ES-I3 (cell line): ENCODE results near the gene IL24.

Experiments
- H3K36me3 ChIP-seq: 2 replicates; pipeline ENCODE4 v1.6.1; 2013; ENCODE audit warnings: mild to moderate bottlenecking, low read length, control low read depth, moderate library complexity; ENCODE audit not compliant: insufficient read depth
- H3K4me1 ChIP-seq: 2 replicates; pipeline ENCODE4 v1.6.1; 2013; ENCODE audit warnings: mild to moderate bottlenecking, control low read depth, low read length; ENCODE audit not compliant: insufficient read depth
- H3K9ac ChIP-seq: 2 replicates; pipeline ENCODE4 v1.6.1; 2013; ENCODE audit warnings: low read depth, mild to moderate bottlenecking, low read length, moderate library complexity
- H3K9me3 ChIP-seq: 2 replicates; pipeline ENCODE4 v1.6.1; 2013; ENCODE audit warnings: mild to moderate bottlenecking, low read length, moderate library complexity; ENCODE audit not compliant: control insufficient read depth, insufficient read depth

Gene IL24

DNA sequence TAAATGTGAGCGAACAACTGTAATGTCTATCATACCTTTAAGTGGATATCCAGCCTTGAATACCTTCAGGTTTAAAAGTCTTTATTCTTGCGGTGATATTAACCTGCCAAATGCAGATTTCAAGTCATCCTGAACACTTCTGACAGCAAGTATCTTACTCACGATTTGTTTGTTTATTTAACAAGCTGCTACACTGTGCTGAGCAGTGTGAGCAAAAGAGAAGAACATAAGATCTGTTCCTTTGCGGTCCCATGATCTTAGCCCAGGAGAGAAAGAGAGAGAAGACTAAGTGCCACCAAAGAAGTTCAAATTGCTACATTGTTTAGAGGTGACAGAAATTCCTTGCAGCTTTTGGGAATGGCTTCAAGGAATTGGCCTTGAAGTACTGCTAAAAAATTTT is 9.5 kb upstream of the IL24 start:
- Histone ChIP-seq H3K9ac (no peak overlapping the region), H3K9me3 (no peaks in the 10 kb centered on the region), H3K36me3 (no peaks in the 10 kb centered on the region), H3K4me1 (peaks cover 11% of the 10 kb centered on the region; the same call in 1 of the 2 replicates)

- Histone ChIP-seq H3K36me3 (no peaks in the 10 kb centered on the region), H3K9ac (no peak overlapping the region), H3K4me1 (peaks cover 12% of the 10 kb centered on the region; the same call in 1 of the 2 replicates), H3K9me3 (no peaks in the 10 kb centered on the region)
Measured at GRCh38 chr1:206890125-206891060, 6.8 kb upstream of the IL24 start.

DNA sequence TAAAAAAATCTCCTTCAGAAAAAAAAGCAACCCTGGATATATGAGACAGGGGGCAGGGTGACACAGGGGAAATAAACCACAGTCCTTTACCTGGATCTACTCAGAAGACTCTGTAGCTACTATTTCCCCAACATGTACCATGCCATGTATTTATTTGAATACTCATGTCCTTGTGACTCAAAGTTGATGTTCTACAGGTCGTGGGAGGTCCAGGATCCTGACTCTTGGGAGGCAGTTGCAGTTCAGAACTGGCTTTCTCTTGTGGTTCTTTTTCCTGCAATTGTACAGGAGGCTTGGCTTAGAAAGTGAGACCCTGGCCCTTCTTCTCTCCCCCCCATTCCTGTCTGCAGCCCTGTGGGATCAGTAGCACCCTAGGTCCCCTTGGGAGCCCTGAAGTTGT is 5.8 kb upstream of the IL24 start:
- Histone ChIP-seq H3K9ac (no peak overlapping the region), H3K36me3 (no peaks in the 10 kb centered on the region), H3K4me1 (peaks cover 17% of the 10 kb centered on the region; the same call in 1 of the 2 replicates), H3K9me3 (no peaks in the 10 kb centered on the region)

- no peak overlapping the region for H3K9ac ChIP-seq
- H3K4me1 ChIP-seq = peaks cover 17% of the 10 kb centered on the region; the same call in 1 of the 2 replicates
- no peaks in the 10 kb centered on the region for H3K36me3 ChIP-seq
- no peaks in the 10 kb centered on the region for H3K9me3 ChIP-seq
Measured at GRCh38 chr1:206892351-206892984, 4.8 kb upstream of the IL24 start.

DNA sequence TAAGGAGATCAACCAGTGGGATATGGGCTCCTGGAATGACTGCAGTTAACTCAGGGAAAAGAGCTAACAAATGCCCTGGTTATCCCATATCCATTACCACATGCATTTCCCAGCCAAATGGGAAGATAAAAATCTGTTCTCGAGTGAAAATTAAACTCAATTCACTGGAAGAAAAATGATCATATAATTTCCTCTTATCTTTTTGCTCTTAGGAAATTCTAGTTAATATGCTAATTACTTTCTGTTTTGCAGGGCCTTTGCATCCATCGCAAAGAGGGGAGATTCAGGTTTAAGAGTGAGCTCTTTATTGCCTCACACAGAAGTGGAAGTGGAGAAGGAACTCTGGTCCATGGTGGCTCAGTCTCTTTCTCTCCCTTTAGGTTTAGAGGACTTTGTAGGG is 3.9 kb upstream of the IL24 start:
- peaks cover 21% of the 10 kb centered on the region; the same call in 1 of the 2 replicates for H3K4me1 ChIP-seq
- H3K36me3 ChIP-seq = no peaks in the 10 kb centered on the region
- H3K9ac ChIP-seq = no peak overlapping the region
- H3K9me3 ChIP-seq = no peaks in the 10 kb centered on the region

- H3K9ac ChIP-seq = no peak overlapping the region
- no peaks in the 10 kb centered on the region for H3K36me3 ChIP-seq
- H3K4me1 ChIP-seq = peaks cover 18% of the 10 kb centered on the region; the same call in 1 of the 2 replicates
- H3K9me3 ChIP-seq = no peaks in the 10 kb centered on the region
Measured at GRCh38 chr1:206895325-206895724, 1.9 kb upstream of the IL24 start.

DNA sequence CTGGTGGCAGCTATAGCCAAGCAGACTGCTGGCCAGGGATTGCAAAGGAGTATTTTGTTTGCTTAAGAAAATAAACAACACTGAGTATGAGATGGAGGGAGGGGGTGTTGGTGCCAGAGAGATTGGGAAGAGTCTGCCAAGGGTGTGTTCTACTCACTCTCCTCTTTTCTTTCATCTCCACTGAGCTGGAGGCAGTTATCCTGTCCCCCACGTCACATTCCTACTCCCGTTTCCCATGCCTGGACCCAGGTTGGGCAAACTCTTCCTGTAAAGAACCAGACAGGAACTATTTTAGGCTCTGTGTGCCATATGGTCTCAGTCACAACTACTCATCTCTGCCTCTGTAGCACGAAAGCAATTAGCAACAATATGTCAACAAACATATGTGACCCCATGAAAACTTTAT is 1.4 kb upstream of the IL24 start:
- Histone ChIP-seq H3K36me3 (no peaks in the 10 kb centered on the region), H3K9ac (no peak overlapping the region), H3K4me1 (peaks cover 13% of the 10 kb centered on the region; the same call in 1 of the 2 replicates), H3K9me3 (no peaks in the 10 kb centered on the region)

DNA sequence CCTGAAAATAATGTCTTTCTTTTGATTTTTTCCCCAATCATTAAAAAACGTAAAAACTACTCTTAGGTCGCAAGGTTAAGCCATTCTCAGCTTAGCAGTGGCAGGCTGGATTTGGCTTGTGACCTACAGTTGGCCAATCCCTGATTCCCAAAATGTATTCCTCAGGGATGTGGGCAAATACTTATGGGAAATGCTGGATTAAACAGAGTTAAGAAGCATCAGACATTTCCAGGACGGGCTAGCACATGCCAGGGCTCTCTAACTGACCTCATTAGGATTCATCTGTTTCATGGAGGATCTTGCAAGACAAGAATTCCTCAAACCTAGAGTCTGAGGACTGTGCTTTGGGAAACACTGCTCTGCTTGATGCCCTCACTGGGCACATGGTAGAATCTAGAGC is 982 bp upstream of the IL24 start:
- H3K36me3 ChIP-seq = no peaks in the 10 kb centered on the region
- no peak overlapping the region for H3K9ac ChIP-seq
- H3K9me3 ChIP-seq = no peaks in the 10 kb centered on the region
- peaks cover 13% of the 10 kb centered on the region; the same call in 1 of the 2 replicates for H3K4me1 ChIP-seq

DNA sequence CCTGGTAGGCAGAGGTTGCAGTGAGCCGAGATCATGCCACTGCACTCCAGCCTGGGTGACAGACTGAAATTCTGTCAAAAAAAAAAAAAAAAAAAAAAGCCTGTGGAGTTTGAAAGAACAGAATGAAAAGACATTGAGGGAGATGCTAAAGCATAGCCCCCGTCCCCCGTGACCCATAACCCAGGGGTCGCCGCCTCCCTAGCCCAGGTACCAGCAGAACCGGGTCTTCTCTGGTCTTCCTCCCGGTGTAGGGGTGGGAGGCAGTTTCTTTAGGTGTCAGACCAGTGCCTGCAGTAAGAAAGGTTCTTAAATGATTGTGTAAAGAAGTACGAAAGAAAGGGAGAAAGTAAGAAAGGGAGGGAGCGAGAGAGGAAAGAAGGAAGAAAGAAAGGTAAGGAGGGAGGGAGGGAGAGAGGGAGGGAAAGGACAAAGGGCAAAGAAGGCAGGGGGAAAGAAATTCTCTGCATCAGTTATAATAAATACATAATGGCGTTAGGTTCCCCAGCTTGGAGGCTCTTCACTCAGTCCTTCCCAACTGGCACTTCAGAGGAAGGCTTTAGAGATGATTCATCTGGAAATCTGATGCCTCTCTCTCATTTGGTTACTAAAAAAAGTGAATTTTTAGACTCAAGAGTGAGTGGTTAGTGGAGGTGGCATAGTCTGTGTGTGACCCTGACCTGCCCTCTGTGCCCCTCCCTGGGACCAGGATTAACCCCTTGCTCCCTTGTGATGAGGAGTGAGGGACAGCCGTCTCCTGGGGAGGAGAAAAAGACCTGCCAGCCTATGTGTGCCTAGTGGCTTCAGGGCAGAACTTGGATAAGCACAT is 1.1 kb downstream of the IL24 start:
- H3K4me1 ChIP-seq = peaks cover 13% of the 10 kb centered on the region; the same call in 1 of the 2 replicates
- no peak overlapping the region for H3K9ac ChIP-seq
- no peaks in the 10 kb centered on the region for H3K9me3 ChIP-seq
- no peaks in the 10 kb centered on the region for H3K36me3 ChIP-seq

- H3K36me3 ChIP-seq = no peaks in the 10 kb centered on the region
- H3K9ac ChIP-seq = no peak overlapping the region
- H3K4me1 ChIP-seq = peaks cover 13% of the 10 kb centered on the region; the same call in 1 of the 2 replicates
- no peaks in the 10 kb centered on the region for H3K9me3 ChIP-seq
Measured at GRCh38 chr1:206898915-206899431, 1.7 kb downstream of the IL24 start.

- peaks cover 13% of the 10 kb centered on the region; the same call in 1 of the 2 replicates for H3K4me1 ChIP-seq
Measured at GRCh38 chr1:206899717-206900116, 2.5 kb downstream of the IL24 start.

DNA sequence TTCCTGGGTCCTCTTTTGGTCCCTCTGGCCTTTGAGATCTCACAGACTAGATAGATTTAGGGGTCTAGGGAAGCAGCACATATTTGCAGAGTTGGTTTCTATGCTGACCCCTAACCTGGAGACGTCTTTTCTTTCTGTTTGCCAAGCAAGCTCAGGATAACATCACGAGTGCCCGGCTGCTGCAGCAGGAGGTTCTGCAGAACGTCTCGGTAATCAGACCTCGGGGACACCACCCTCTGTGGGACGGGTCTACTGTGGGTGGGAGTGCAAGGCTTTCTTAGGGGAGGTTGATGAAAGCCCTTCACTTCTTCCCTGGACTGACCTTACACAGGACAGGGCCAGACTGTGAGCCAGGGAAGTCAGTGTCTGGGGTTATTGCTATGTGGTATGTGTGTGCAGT is 2.9 kb downstream of the IL24 start:
- H3K4me1 ChIP-seq = peaks cover 13% of the 10 kb centered on the region; the same call in 1 of the 2 replicates

More at GRCh38 chr1:206899717-206900116, 2.5 kb downstream of the IL24 start:
- no peaks in the 10 kb centered on the region for H3K9me3 ChIP-seq
- no peak overlapping the region for H3K9ac ChIP-seq
- H3K36me3 ChIP-seq = no peaks in the 10 kb centered on the region

GRCh38 chr1:206901944-206902343 is 4.7 kb downstream of the IL24 start:
- no peak overlapping the region for H3K9ac ChIP-seq
- no peaks in the 10 kb centered on the region for H3K9me3 ChIP-seq
- no peaks in the 10 kb centered on the region for H3K36me3 ChIP-seq
- peaks cover 7% of the 10 kb centered on the region for H3K4me1 ChIP-seq

More for the DNA sequence above, 2.9 kb downstream of the IL24 start:
- Histone ChIP-seq H3K36me3 (no peaks in the 10 kb centered on the region), H3K9me3 (no peaks in the 10 kb centered on the region), H3K9ac (no peak overlapping the region)

DNA sequence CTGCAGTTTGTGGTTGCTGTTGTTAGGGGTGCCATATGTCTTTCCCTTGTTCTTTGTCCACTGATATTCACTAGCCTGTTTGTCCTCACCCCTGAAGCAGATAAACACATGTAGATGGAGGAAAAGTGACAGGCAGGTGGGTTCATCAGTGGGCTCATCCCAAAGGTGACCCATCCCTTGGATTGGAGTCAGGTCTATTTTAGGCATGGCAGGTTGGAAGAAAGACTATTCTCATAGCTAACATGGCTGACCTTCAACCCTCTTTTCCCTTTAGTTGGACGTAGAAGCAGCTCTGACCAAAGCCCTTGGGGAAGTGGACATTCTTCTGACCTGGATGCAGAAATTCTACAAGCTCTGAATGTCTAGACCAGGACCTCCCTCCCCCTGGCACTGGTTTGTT is 5.5 kb downstream of the IL24 start:
- Histone ChIP-seq H3K9me3 (no peaks in the 10 kb centered on the region), H3K9ac (no peak overlapping the region), H3K4me1 (peaks cover 10% of the 10 kb centered on the region), H3K36me3 (no peaks in the 10 kb centered on the region)
